Ascending aorta (tissue), 2 donors: Measurements from ENCODE around the gene CDC42BPA. TPM values are rescaled to one million over a fixed set of nuclear protein-coding genes. Genes with fewer than 3 reads are reported as not detected.
"Not testable (repeated sequence)": the region's sequence is repeated elsewhere in the genome, so short reads cannot be mapped to it uniquely, and the experiment has no call there.

ENCODE experiments used
- DNase-seq, 2 donors: peaks; one replicate each; pipeline ENCODE4 v3.0.0-alpha.2; 2019; ENCODE audit warnings: low spot score in 2 of 2
- H3K27ac ChIP-seq, 2 donors: fragments of 200-600 bp; sonication (generic); one replicate each; pipeline ENCODE4 v1.5.1; 2016 to 2017; ENCODE audit warnings: mild to moderate bottlenecking in 1 of 2
- H3K27me3 ChIP-seq: fragments of 200-600 bp; sonication (generic); one replicate; pipeline ENCODE4 v1.5.1; 2017
- H3K36me3 ChIP-seq, 2 donors: fragments of 200-600 bp; sonication (generic); one replicate each; pipeline ENCODE4 v1.5.1; 2016
- H3K4me1 ChIP-seq, 2 donors: fragments of 200-600 bp; sonication (generic); one replicate each; pipeline ENCODE4 v1.5.1; 2016 to 2017; ENCODE audit warnings: mild to moderate bottlenecking in 1 of 2
- H3K4me3 ChIP-seq, 2 donors: fragments of 200-600 bp; sonication (generic); one replicate each; pipeline ENCODE4 v1.5.1; 2016 to 2017; ENCODE audit warnings: mild to moderate bottlenecking in 1 of 2
- H3K9me3 ChIP-seq, 2 donors: fragments of 200-600 bp; sonication (generic); one replicate each; pipeline ENCODE4 v1.5.1; 2016
- intact Hi-C: fragments of 100-400 bp; cut with DNase I; formaldehyde crosslinking; loops from one replicate; pipeline ENCODE4 v1.15.1; 2023
- total RNA-seq: library from RNA; depleted of rRNA; stranded (reverse); fragments of >200 nt; gene quantifications from one replicate; pipeline ENCODE4 v1.1.0, GENCODE V29; 2016
- TF ChIP-seq, protein P1 (sequence below), 3 experiments: fragments of 200-600 bp in 2 of 3; fragments of 450-650 bp in 1 of 3; sonication (generic) in 2 of 3; IDR thresholded peaks; one replicate each; pipeline ENCODE4 v1.5.1; 2016 to 2019; ENCODE audit warnings: antibody characterized with exemption in 3 of 3, mild to moderate bottlenecking in 1 of 3, moderate library complexity in 1 of 3

CDC42BPA gene
- total RNA-seq, 1 donor from 2014 or later: 56.9 TPM

DNA sequence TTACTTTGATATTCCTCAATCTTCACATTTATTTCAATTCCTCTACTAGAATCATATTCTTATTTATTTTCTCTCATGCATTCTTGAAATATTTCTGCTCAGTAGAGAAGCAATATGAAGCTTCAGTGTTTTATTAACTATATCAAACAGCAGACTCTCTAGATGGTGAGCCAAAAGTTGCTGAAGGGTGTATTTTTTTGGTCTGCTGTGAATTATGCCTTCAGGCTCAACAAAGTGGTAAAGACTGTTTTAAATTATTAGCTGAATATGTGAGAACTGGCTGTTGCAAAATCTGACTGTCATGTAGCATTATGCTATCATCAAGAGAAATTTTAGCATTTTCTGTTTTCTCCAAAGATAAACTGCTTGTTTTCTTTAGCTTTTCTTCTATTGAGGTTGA is 24.9 kb upstream of the CDC42BPA start:
- intact Hi-C loops: no loop called here
- H3K27me3 ChIP-seq: no peaks in the 10 kb centered on the region
- no peak overlapping the region for H3K4me3 ChIP-seq
- TF ChIP-seq, protein P1, sequence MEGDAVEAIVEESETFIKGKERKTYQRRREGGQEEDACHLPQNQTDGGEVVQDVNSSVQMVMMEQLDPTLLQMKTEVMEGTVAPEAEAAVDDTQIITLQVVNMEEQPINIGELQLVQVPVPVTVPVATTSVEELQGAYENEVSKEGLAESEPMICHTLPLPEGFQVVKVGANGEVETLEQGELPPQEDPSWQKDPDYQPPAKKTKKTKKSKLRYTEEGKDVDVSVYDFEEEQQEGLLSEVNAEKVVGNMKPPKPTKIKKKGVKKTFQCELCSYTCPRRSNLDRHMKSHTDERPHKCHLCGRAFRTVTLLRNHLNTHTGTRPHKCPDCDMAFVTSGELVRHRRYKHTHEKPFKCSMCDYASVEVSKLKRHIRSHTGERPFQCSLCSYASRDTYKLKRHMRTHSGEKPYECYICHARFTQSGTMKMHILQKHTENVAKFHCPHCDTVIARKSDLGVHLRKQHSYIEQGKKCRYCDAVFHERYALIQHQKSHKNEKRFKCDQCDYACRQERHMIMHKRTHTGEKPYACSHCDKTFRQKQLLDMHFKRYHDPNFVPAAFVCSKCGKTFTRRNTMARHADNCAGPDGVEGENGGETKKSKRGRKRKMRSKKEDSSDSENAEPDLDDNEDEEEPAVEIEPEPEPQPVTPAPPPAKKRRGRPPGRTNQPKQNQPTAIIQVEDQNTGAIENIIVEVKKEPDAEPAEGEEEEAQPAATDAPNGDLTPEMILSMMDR (IDR thresholded peaks at IDR 0.05): no peak
- no peaks in the 10 kb centered on the region for H3K36me3 ChIP-seq
- H3K4me1 ChIP-seq: no peaks in the 10 kb centered on the region
- no peak overlapping the region for H3K27ac ChIP-seq
- no peaks in the 10 kb centered on the region for H3K9me3 ChIP-seq
- DNase-seq: no peak

DNA sequence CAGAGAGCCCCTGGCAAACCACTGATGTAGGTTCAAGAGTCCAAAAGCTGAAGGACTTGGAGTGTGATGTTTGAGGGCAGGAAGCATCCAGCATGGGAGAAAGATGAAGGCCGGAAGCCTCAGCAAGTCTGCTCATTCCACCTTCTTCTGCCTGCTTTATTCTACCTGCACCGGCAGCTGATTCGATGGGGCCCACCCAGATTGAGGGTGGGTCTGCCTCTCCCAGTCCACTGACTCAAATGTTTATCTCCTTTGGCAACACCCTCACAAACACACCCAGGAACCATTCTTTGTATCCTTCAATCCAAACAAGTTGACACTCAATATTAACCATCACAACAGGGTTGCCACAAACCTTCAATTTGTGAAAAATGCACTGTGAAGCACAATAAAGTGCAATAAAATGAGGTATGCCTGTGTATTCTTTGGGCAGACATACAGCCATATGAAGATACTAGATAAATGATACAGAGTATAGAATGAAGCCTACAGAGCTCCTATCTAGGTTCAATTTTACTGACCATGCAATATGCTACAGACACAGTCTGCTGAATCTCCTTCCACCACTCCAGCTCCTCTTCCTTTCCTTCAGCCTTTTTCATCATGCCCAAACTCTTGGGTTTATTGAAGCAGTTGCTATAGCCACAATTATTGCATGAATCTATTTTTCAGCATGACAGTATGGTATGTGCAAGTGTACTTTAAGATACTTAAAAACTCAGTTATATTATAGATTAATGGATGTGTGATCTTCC is 24.0 kb upstream of the CDC42BPA start:
- Histone ChIP-seq H3K36me3 (no peaks in the 10 kb centered on the region), H3K4me3 (no peak overlapping the region), H3K9me3 (no peaks in the 10 kb centered on the region), H3K4me1 (no peaks in the 10 kb centered on the region), H3K27ac (no peak overlapping the region), H3K27me3 (no peaks in the 10 kb centered on the region)
- intact Hi-C loops: no loop called here
- DNase-seq: no peak
- TF ChIP-seq, protein P1 (IDR thresholded peaks at IDR 0.05): no peak

DNA sequence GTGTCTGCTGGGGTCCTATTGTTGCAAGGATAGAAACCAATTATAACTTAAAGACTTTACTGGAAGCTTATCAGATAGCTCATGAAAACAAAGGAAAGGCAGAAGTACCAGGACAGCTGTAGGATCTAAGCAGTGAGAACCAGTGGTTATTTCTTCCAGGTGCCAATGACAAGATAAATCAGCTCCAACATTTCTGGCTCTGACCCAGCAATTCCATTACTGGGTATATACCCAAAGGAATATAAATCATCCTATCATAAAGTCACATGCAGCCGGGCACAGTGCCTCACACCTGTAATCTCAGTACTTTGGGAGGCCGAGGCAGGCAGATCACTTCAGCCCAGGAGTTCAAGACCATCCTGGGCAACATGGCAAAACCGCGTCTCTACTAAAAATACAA is 17.8 kb upstream of the CDC42BPA start:
- H3K9me3 ChIP-seq, DNase-seq, H3K4me3 ChIP-seq, H3K4me1 ChIP-seq, intact Hi-C loops, H3K36me3 ChIP-seq, H3K27me3 ChIP-seq, H3K27ac ChIP-seq: not testable (repeated sequence)

DNA sequence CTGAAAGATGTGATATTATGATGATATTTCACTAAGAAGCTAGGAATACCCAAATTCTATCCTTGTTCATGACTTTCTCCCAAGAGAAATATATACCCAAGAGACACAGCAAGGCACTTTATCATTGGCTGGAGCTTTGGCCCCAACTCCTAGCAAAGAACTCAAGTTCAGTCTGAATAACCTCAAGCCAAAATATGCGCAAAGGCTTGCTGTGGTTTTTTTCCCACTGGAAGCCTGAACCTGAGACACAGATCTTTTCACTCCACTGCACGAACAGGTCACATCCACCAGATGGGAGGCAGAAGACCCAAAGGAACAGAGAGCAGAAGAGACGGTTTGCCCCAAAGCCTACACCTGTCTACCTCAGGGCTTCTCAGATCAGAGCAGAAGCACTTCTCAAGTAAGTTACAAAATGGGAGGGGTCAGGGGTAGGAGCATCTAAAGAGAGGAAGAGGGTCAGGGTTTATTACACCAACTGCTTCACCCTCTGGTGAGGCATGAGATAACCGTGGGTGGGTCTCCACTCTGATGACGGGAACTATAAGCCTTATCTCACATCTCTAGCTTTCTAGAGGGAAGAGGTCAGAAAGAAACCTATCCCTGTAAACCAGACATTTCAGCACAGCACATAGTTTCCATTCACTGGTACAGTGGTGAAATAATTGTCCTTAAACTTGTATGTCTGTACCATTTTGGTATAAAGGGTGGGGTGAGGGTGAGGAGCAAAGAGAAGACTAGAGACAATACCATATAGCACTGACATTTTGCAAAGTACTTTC is 17.1 kb upstream of the CDC42BPA start:
- Histone ChIP-seq H3K36me3 (no peaks in the 10 kb centered on the region), H3K9me3 (no peaks in the 10 kb centered on the region), H3K4me1 (no peaks in the 10 kb centered on the region), H3K4me3 (no peak overlapping the region), H3K27me3 (no peaks in the 10 kb centered on the region), H3K27ac (no peak overlapping the region)
- intact Hi-C loops: no loop called here
- TF ChIP-seq, protein P1 (IDR thresholded peaks at IDR 0.05): no peak
- no peak for DNase-seq

DNA sequence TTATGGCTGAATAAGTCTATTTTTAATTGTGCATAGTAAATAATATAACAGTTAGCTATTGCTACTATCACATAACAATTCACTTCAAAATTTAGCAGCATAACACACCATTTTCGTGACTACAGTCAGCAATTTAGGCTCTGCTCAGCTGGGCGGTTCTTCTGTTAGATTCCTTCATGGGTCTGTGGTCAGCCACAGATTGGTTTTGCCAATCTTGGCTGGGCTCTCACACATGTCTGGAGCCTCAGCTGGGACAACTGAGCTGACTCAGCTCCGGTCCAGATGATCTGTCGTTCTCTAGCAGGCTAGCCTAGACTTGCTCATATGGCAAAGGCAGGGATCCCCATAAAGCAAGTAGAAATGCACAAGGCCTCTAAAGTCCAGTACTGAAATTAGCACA is 15.1 kb upstream of the CDC42BPA start:
- no peaks in the 10 kb centered on the region for H3K4me1 ChIP-seq
- intact Hi-C loops: no loop called here
- H3K4me3 ChIP-seq: no peak overlapping the region
- H3K9me3 ChIP-seq: no peaks in the 10 kb centered on the region
- H3K36me3 ChIP-seq: no peaks in the 10 kb centered on the region
- TF ChIP-seq, protein P1 (IDR thresholded peaks at IDR 0.05): no peak
- no peaks in the 10 kb centered on the region for H3K27me3 ChIP-seq
- no peak for DNase-seq
- H3K27ac ChIP-seq: no peak overlapping the region
